ENCODE data around the gene CALN1.
"Not testable (repeated sequence)": the region's sequence is repeated elsewhere in the genome, so short reads cannot be mapped to it uniquely, and the experiment has no call there.

CALN1 gene

GRCh38 chr7:72097226-72097625 is 314.9 kb downstream of the CALN1 start:
- no peak for DNase-seq (ENCODE audit: low read depth in 2 of 2)

GRCh38 chr7:72092769-72093168 is 319.4 kb downstream of the CALN1 start:
- DNase-seq (ENCODE audit: low read depth in 2 of 2), result no peak

- no peak for DNase-seq (ENCODE audit: low read depth in 2 of 2)
Measured at GRCh38 chr7:72087926-72088325, 324.2 kb downstream of the CALN1 start.

GRCh38 chr7:72080865-72081510 is 331.1 kb downstream of the CALN1 start:
- DNase-seq (ENCODE audit: low read depth in 2 of 2), result no peak

GRCh38 chr7:72080341-72080766 is 331.8 kb downstream of the CALN1 start:
- DNase-seq (ENCODE audit: low read depth in 2 of 2), result no peak

- no peak for DNase-seq (ENCODE audit: low read depth in 2 of 2)
Measured at GRCh38 chr7:72078856-72079255, 333.3 kb downstream of the CALN1 start.

GRCh38 chr7:72078301-72078700 is 333.8 kb downstream of the CALN1 start:
- no peak for DNase-seq (ENCODE audit: low read depth in 2 of 2)

GRCh38 chr7:72077786-72078185 is 334.4 kb downstream of the CALN1 start:
- DNase-seq (ENCODE audit: low read depth in 2 of 2), result no peak

- no peak for DNase-seq (ENCODE audit: low read depth in 2 of 2)
Measured at GRCh38 chr7:72072901-72073300, 339.2 kb downstream of the CALN1 start.

GRCh38 chr7:72069263-72069662 is 342.9 kb downstream of the CALN1 start:
- DNase-seq (ENCODE audit: low read depth in 2 of 2), result no peak

GRCh38 chr7:72065764-72066163 is 346.4 kb downstream of the CALN1 start:
- not testable (repeated sequence) for DNase-seq (ENCODE audit: low read depth in 2 of 2)

GRCh38 chr7:72064916-72065315 is 347.2 kb downstream of the CALN1 start:
- no peak for DNase-seq (ENCODE audit: low read depth in 2 of 2)

GRCh38 chr7:72063330-72063729 is 348.8 kb downstream of the CALN1 start:
- DNase-seq (ENCODE audit: low read depth in 2 of 2), result no peak

- DNase-seq (ENCODE audit: low read depth in 2 of 2), result no peak
Measured at GRCh38 chr7:72062666-72063065, 349.5 kb downstream of the CALN1 start.

GRCh38 chr7:72059925-72060324 is 352.2 kb downstream of the CALN1 start:
- DNase-seq (ENCODE audit: low read depth in 2 of 2), result no peak

GRCh38 chr7:72058579-72058978 is 353.6 kb downstream of the CALN1 start:
- DNase-seq (ENCODE audit: low read depth in 2 of 2), result no peak

GRCh38 chr7:72057796-72058195 is 354.3 kb downstream of the CALN1 start:
- no peak for DNase-seq (ENCODE audit: low read depth in 2 of 2)

- no peak for DNase-seq (ENCODE audit: low read depth in 2 of 2)
Measured at GRCh38 chr7:72057231-72057630, 354.9 kb downstream of the CALN1 start.

GRCh38 chr7:72055426-72055825 is 356.7 kb downstream of the CALN1 start:
- DNase-seq (ENCODE audit: low read depth in 2 of 2), result no peak

- DNase-seq (ENCODE audit: low read depth in 2 of 2), result no peak
Measured at GRCh38 chr7:72053292-72053691, 358.8 kb downstream of the CALN1 start.

GRCh38 chr7:72048420-72048819 is 363.7 kb downstream of the CALN1 start:
- DNase-seq (ENCODE audit: low read depth in 2 of 2), result no peak

- no peak for DNase-seq (ENCODE audit: low read depth in 2 of 2)
Measured at GRCh38 chr7:72042855-72043254, 369.3 kb downstream of the CALN1 start.

- no peak for DNase-seq (ENCODE audit: low read depth in 2 of 2)
Measured at GRCh38 chr7:72040641-72041040, 371.5 kb downstream of the CALN1 start.

- no peak for DNase-seq (ENCODE audit: low read depth in 2 of 2)
Measured at GRCh38 chr7:72039460-72039859, 372.7 kb downstream of the CALN1 start.
